Measurements from ENCODE around the gene SENP2.

DNA sequence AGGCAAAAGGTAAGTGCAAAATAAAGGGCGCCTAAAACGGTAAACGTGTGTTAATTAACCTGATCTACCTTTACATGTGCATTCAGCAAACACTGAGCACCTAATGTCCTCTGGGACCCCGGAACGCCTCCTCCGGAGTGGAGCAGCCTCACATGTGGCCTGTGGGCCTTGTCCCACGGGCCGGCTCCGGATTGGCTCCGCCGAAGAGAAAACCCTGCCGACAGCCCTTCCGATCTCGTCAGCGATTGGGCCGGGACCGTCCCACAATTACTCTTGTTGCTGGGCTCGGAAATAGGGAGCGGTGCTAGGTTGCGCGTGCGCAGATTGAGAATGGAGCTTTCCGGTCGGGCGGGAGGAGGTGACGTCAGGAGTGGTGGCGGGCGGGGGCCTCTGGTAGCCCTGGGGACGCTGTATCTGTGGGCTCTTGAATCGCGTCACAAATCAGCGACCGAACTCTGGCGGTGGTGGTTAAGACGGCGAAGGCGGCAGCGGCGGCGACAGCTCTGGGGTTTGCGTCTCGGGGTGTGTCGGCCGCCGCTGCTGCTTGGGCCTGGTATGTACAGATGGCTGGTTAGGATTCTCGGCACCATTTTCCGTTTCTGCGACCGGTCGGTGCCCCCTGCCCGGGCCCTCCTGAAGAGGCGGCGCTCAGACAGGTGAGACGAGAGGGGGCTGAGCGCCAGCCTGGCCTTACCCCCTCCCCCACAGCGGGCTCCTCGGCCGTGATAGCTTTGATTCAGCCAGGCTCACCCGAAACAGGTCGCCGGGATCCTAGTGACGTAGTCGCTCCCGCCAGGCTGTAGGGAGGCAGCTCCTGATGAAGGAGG lies at the start of gene SENP2:
- peak; percentile 95 for TF ChIP-seq POLR2A (IDR thresholded peaks at IDR 0.05)
- TF ChIP-seq, protein P1, sequence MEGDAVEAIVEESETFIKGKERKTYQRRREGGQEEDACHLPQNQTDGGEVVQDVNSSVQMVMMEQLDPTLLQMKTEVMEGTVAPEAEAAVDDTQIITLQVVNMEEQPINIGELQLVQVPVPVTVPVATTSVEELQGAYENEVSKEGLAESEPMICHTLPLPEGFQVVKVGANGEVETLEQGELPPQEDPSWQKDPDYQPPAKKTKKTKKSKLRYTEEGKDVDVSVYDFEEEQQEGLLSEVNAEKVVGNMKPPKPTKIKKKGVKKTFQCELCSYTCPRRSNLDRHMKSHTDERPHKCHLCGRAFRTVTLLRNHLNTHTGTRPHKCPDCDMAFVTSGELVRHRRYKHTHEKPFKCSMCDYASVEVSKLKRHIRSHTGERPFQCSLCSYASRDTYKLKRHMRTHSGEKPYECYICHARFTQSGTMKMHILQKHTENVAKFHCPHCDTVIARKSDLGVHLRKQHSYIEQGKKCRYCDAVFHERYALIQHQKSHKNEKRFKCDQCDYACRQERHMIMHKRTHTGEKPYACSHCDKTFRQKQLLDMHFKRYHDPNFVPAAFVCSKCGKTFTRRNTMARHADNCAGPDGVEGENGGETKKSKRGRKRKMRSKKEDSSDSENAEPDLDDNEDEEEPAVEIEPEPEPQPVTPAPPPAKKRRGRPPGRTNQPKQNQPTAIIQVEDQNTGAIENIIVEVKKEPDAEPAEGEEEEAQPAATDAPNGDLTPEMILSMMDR (IDR thresholded peaks at IDR 0.05) = peak in 2 of 3 donors; percentile 13 to 24
